Neuronal stem cell (in vitro differentiated cells): ENCODE results near the gene CTDSPL2.

Experiments
- DNase-seq: peaks from one replicate; pipeline ENCODE4 v3.0.0-alpha.2; 2013; ENCODE audit warnings: low spot score
- H2AFZ ChIP-seq: one replicate; pipeline ENCODE4 v1.6.1; 2013; ENCODE audit warnings: mild to moderate bottlenecking, low read length, inconsistent platforms
- H2AK5ac ChIP-seq: 2 replicates; pipeline ENCODE4 v1.6.1; 2013; ENCODE audit warnings: low read depth, mild to moderate bottlenecking, inconsistent platforms, low read length, moderate library complexity, mixed read lengths
- H2BK120ac ChIP-seq: 2 replicates; pipeline ENCODE4 v1.6.1; 2013; ENCODE audit warnings: low read depth, mild to moderate bottlenecking, inconsistent platforms, low read length, moderate library complexity, mixed read lengths
- H2BK12ac ChIP-seq: one replicate; pipeline ENCODE4 v1.6.1; 2013; ENCODE audit warnings: low read length, inconsistent platforms
- H2BK15ac ChIP-seq: 2 replicates; pipeline ENCODE4 v1.6.1; 2013; ENCODE audit warnings: mild to moderate bottlenecking, low read length, inconsistent platforms, mixed read lengths
- H2BK5ac ChIP-seq: one replicate; pipeline ENCODE4 v1.6.1; 2013; ENCODE audit warnings: inconsistent platforms, mild to moderate bottlenecking, low read length, moderate library complexity
- H3K14ac ChIP-seq: one replicate; pipeline ENCODE4 v1.6.1; 2013; ENCODE audit warnings: low read length, inconsistent platforms
- H3K18ac ChIP-seq: 2 replicates; pipeline ENCODE4 v1.6.1; 2013; ENCODE audit warnings: low read length, inconsistent platforms
- H3K23ac ChIP-seq: 2 replicates; pipeline ENCODE4 v1.6.1; 2013; ENCODE audit warnings: low read depth, mild to moderate bottlenecking, mixed read lengths, low read length, inconsistent platforms; ENCODE audit not compliant: poor library complexity
- H3K27ac ChIP-seq: replicated peaks from 3 replicates; pipeline ENCODE4 v1.5.1; 2013; ENCODE audit warnings: low read length, inconsistent platforms
- H3K27me3 ChIP-seq, 3 experiments: 2 replicates each; pipeline ENCODE4 v1.6.1; 2013; ENCODE audit warnings: low read length in 3 of 3, mild to moderate bottlenecking in 2 of 3, inconsistent platforms in 1 of 3, low read depth in 1 of 3, mixed read lengths in 1 of 3, moderate library complexity in 1 of 3; ENCODE audit not compliant: control insufficient read depth in 3 of 3, insufficient read depth in 3 of 3
- H3K36me3 ChIP-seq, 2 donors: replicated peaks in 1 of 2; 2 replicates each; pipeline ENCODE4 v1.6.1; 2013; ENCODE audit warnings: low read length in 2 of 2; ENCODE audit not compliant: control insufficient read depth in 2 of 2, insufficient read depth in 2 of 2
- H3K4ac ChIP-seq: 2 replicates; pipeline ENCODE4 v1.6.1; 2013; ENCODE audit warnings: inconsistent platforms, mild to moderate bottlenecking, low read length, moderate library complexity
- H3K4me1 ChIP-seq, 2 donors: 1 replicate in 1 of 2; 2 replicates in 1 of 2; pipeline ENCODE4 v1.6.1; 2013; ENCODE audit warnings: low read length in 2 of 2, low read depth in 1 of 2; ENCODE audit not compliant: control insufficient read depth in 2 of 2, insufficient read depth in 1 of 2
- H3K4me2 ChIP-seq: one replicate; pipeline ENCODE4 v1.6.1; 2013; ENCODE audit warnings: mild to moderate bottlenecking, low read length, inconsistent platforms; ENCODE audit not compliant: insufficient read depth, poor library complexity, severe bottlenecking
- H3K4me3 ChIP-seq, 2 donors: 2 replicates each; pipeline ENCODE4 v1.5.1; 2013; ENCODE audit warnings: low read length in 2 of 2, mild to moderate bottlenecking in 2 of 2, inconsistent platforms in 1 of 2, moderate library complexity in 1 of 2
- H3K79me1 ChIP-seq: one replicate; pipeline ENCODE4 v1.6.1; 2013; ENCODE audit warnings: low read depth, mild to moderate bottlenecking, inconsistent platforms, low read length, moderate library complexity
- H3K9ac ChIP-seq: one replicate; pipeline ENCODE4 v1.6.1; 2013; ENCODE audit warnings: mild to moderate bottlenecking, low read depth, low read length, inconsistent platforms; ENCODE audit not compliant: poor library complexity
- H3K9me3 ChIP-seq, 2 donors: replicated peaks in 1 of 2; 2 replicates each; pipeline versions ENCODE3 to v1.6.1; 2013; ENCODE audit warnings: low read length in 2 of 2, mild to moderate bottlenecking in 2 of 2, inconsistent platforms in 1 of 2, low read depth in 1 of 2, mixed read lengths in 1 of 2, moderate library complexity in 1 of 2; ENCODE audit not compliant: control insufficient read depth in 2 of 2, insufficient read depth in 1 of 2
- H4K8ac ChIP-seq: one replicate; pipeline ENCODE4 v1.6.1; 2013; ENCODE audit warnings: low read depth, mild to moderate bottlenecking, inconsistent platforms, low read length, moderate library complexity
- H4K91ac ChIP-seq: one replicate; pipeline ENCODE4 v1.6.1; 2013; ENCODE audit warnings: low read length, low read depth, mild to moderate bottlenecking, inconsistent platforms; ENCODE audit not compliant: poor library complexity
- WGBS, 2 donors: extraction: QIAGEN DNeasy Blood & Tissue Kit; methylation state at CpG; one replicate each; pipeline ENCODE4 v1.1.7; 2013; ENCODE audit warnings: missing lambda C conversion rate in 2 of 2, mixed read lengths in 1 of 2; ENCODE audit not compliant: insufficient read length in 2 of 2, insufficient replicate concordance in 1 of 2; ENCODE audit errors: extremely low coverage in 2 of 2; 5-methylcytosine and 5-hydroxymethylcytosine counted together

The CTDSPL2 gene

GRCh38 chr15:44535092-44535491, 107.7 kb downstream of the CTDSPL2 start:
- Histone ChIP-seq H3K4me3 (no peak overlapping the region), H3K4ac (no peak overlapping the region), H2BK120ac (no peak overlapping the region), H3K79me1 (peaks cover 2% of the 10 kb centered on the region), H4K91ac (no peak overlapping the region), H3K27me3 (no peaks in the 10 kb centered on the region), H3K4me2 (no peak overlapping the region), H3K23ac (no peak overlapping the region), H3K9me3 (no peaks in the 10 kb centered on the region), H4K8ac (no peak overlapping the region), H2AFZ (no peak overlapping the region), H3K27ac (no peak overlapping the region), H3K9ac (no peak overlapping the region), H2AK5ac (no peak overlapping the region), H3K36me3 (peaks cover 2 to 20% of the 10 kb centered on the region in 2 donors), H2BK5ac (no peak overlapping the region), H3K4me1 (peaks cover 4 to 5% of the 10 kb centered on the region in 2 donors), H3K18ac (no peak overlapping the region), H2BK15ac (no peak overlapping the region), H3K14ac (no peak overlapping the region), H2BK12ac (no peak overlapping the region)
- no peak for DNase-seq
- no CpG with 5 or more reads among the region's 8 CpGs for WGBS, 2 donors

GRCh38 chr15:44535523-44536301, 108.3 kb downstream of the CTDSPL2 start:
- WGBS, 2 donors = no CpG with 5 or more reads among the region's 36 CpGs
- Histone ChIP-seq H3K18ac (peak overlapping the region; percentile 98), H3K14ac (no peak overlapping the region), H3K4me2 (peak overlapping the region; percentile 77), H4K91ac (no peak overlapping the region), H2BK12ac (no peak overlapping the region), H3K4ac (no peak overlapping the region), H3K23ac (peak overlapping the region; percentile 99), H3K79me1 (peaks cover 2% of the 10 kb centered on the region), H3K9me3 (no peaks in the 10 kb centered on the region), H2AFZ (peak overlapping the region; percentile 97), H4K8ac (no peak overlapping the region), H3K4me1 (peaks cover 4 to 5% of the 10 kb centered on the region in 2 donors), H3K9ac (no peak overlapping the region), H2AK5ac (no peak overlapping the region), H3K27me3 (no peaks in the 10 kb centered on the region), H3K36me3 (peaks cover 2 to 26% of the 10 kb centered on the region in 2 donors), H3K27ac (peak overlapping the region; percentile 99), H2BK15ac (no peak overlapping the region), H2BK120ac (no peak overlapping the region), H2BK5ac (peak overlapping the region; percentile 97), H3K4me3 (peak overlapping the region; percentile 86 to 97)
- no peak for DNase-seq

DNA sequence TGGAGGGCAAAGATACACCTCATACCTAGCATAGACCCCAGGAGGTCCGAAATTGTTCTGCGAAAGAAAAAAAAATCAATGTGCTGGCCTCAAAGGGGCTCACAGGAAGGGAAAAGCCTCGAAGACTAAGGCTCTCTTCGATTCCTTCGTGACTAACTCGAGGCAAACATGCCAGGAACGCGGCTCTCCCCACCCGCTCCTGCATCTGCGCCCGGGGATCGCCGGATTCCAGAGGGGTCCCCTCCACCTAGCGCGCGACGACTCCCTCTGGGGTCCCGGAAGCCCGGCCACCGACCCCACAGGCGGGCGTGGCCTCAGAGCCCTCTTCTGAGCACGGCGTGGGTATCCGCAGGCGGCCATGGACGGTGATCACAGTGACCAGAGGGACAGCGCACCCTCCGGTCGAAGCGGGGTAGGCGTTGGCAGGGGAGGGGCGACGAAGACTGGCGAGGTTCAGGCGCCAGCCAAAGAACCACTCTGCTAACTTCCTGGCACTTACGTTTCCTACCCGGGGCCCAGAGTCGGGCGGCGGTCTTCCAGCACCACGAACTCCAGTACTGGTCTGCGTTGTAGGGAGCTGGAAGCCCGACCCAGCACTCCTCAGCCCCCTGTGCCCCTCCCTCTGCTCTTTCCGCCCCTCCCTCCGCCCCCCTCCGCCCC, 109.0 kb downstream of the CTDSPL2 start:
- Histone ChIP-seq H4K8ac (peak overlapping the region; percentile 43), H3K14ac (no peak overlapping the region), H2BK5ac (peak overlapping the region; percentile 97), H3K4ac (no peak overlapping the region), H3K27me3 (no peaks in the 10 kb centered on the region), H3K27ac (peak overlapping the region; percentile 99), H4K91ac (no peak overlapping the region), H3K36me3 (peaks cover 6 to 33% of the 10 kb centered on the region in 2 donors), H3K23ac (peak overlapping the region; percentile 99), H3K18ac (peak overlapping the region; percentile 98), H3K4me1 (peaks cover 4 to 5% of the 10 kb centered on the region in 2 donors), H3K9ac (peak overlapping the region; percentile 93), H3K79me1 (peaks cover 2% of the 10 kb centered on the region), H2BK12ac (peak overlapping the region; percentile 41), H2AK5ac (no peak overlapping the region), H2BK120ac (no peak overlapping the region), H2BK15ac (peak overlapping the region; percentile 81), H3K4me2 (peak overlapping the region; percentile 77), H3K9me3 (no peaks in the 10 kb centered on the region), H3K4me3 (peak overlapping the region; percentile 86 to 97), H2AFZ (peak overlapping the region; percentile 97)
- DNase-seq = peak; percentile 83
- WGBS, 2 donors = no CpG with 5 or more reads among the region's 47 CpGs
